ENCODE measurements around the gene FGD2.

The FGD2 gene

GRCh38 chr6:37051138-37052026 is 45.9 kb downstream of the FGD2 start (continued):
- TF ChIP-seq AEBP2 (tag by site-specific recombination; IDR thresholded peaks at IDR 0.05; ENCODE audit: borderline replicate concordance) (no peak), ZNF324 (tag by site-specific recombination; IDR thresholded peaks at IDR 0.05) (no peak), ZNF76 (tag by site-specific recombination; IDR thresholded peaks at IDR 0.05; ENCODE audit: borderline replicate concordance, low read depth) (no peak), INSM2 (tag by site-specific recombination; IDR thresholded peaks at IDR 0.05) (0 out of 2 replicates have a peak, but pooled peaks have one; percentile 18), KLF9 (tag by site-specific recombination; IDR thresholded peaks at IDR 0.05; ENCODE audit: low read depth) (no peak), SCRT2 (tag by site-specific recombination; IDR thresholded peaks at IDR 0.05) (peak; percentile 63; the same call in 1 of the 2 replicates), ZNF121 (tag by site-specific recombination; IDR thresholded peaks at IDR 0.05) (no peak; the same call in 1 of the 2 replicates), PRDM2 (tag by site-specific recombination; IDR thresholded peaks at IDR 0.05; ENCODE audit: borderline replicate concordance) (no peak), ZNF16 (tag by site-specific recombination; IDR thresholded peaks at IDR 0.05; ENCODE audit: low read depth) (no peak), ZNF311 (tag by site-specific recombination; IDR thresholded peaks at IDR 0.05; ENCODE audit: borderline replicate concordance) (no peak), ZBTB10 (tag by site-specific recombination; IDR thresholded peaks at IDR 0.05) (0 out of 2 replicates have a peak, but pooled peaks have one; percentile 35), BCL6B (tag by site-specific recombination; IDR thresholded peaks at IDR 0.05) (no peak), KLF8 (tag by site-specific recombination; IDR thresholded peaks at IDR 0.05) (no peak), TRIM28 (IDR thresholded peaks at IDR 0.05; ENCODE audit: borderline replicate concordance, low read length) (peak; percentile 34; the same call in 1 of the 2 replicates), ATF2 (tag by site-specific recombination; IDR thresholded peaks at IDR 0.05; ENCODE audit: low read depth) (0 out of 2 replicates have a peak, but pooled peaks have one; percentile 39), ZNF792 (tag by site-specific recombination; IDR thresholded peaks at IDR 0.05) (no peak), PRDM4 (tag by site-specific recombination; IDR thresholded peaks at IDR 0.05) (no peak), GLI4 (tag by site-specific recombination; IDR thresholded peaks at IDR 0.05) (no peak), ZNF768 (tag by site-specific recombination; IDR thresholded peaks at IDR 0.05) (peak; percentile 92), ZNF423 (tag by site-specific recombination; IDR thresholded peaks at IDR 0.05) (no peak)

Measured in HEK293 (cell line).